ENCODE results near the gene KCNIP1. TPM values are rescaled to one million over a fixed set of nuclear protein-coding genes. Genes with fewer than 3 reads are reported as not detected.

Gene KCNIP1
- total RNA-seq, 1 donor from 2014 or later, result 0.45 TPM

GRCh38 chr5:170464280-170465127 lies 39.3 kb upstream of the KCNIP1 start:
- Histone ChIP-seq H3K4me1 (ENCODE audit: insufficient read depth, low read length) (peaks cover 12% of the 10 kb centered on the region), H3K27me3 (ENCODE audit: insufficient read depth, low read length) (no peaks in the 10 kb centered on the region), H3K9ac (ENCODE audit: low read length) (no peak overlapping the region), H3K4me2 (ENCODE audit: low read length) (no peak overlapping the region), H2AFZ (ENCODE audit: low read depth, low read length) (peak overlapping the region; percentile 22), H3K79me2 (ENCODE audit: insufficient read depth, low read length) (no peaks in the 10 kb centered on the region), H4K20me1 (ENCODE audit: insufficient read depth, low read length) (no peaks in the 10 kb centered on the region), H3K27ac (ENCODE audit: low read depth, low read length) (no peak overlapping the region), H3K4me3 (ENCODE audit: insufficient read depth, low read depth, low read length) (no peak overlapping the region), H3K9me3 (ENCODE audit: insufficient read depth, low read depth, low read length) (no peaks in the 10 kb centered on the region), H3K36me3 (ENCODE audit: insufficient read depth, low read length) (no peaks in the 10 kb centered on the region)
- H3K36me3 Mint-ChIP-seq (ENCODE audit: low read depth, unreplicated experiment), result no peaks in the 10 kb centered on the region
- DNase-seq (ENCODE audit: low read depth), result no peak
- no peak overlapping the region for H3K4me3 Mint-ChIP-seq (ENCODE audit: unreplicated experiment)
- H3K9me3 Mint-ChIP-seq (ENCODE audit: unreplicated experiment), result peaks cover 4% of the 10 kb centered on the region
- H3K27me3 Mint-ChIP-seq (ENCODE audit: low read depth, unreplicated experiment), result no peaks in the 10 kb centered on the region
- TF ChIP-seq, protein P1, sequence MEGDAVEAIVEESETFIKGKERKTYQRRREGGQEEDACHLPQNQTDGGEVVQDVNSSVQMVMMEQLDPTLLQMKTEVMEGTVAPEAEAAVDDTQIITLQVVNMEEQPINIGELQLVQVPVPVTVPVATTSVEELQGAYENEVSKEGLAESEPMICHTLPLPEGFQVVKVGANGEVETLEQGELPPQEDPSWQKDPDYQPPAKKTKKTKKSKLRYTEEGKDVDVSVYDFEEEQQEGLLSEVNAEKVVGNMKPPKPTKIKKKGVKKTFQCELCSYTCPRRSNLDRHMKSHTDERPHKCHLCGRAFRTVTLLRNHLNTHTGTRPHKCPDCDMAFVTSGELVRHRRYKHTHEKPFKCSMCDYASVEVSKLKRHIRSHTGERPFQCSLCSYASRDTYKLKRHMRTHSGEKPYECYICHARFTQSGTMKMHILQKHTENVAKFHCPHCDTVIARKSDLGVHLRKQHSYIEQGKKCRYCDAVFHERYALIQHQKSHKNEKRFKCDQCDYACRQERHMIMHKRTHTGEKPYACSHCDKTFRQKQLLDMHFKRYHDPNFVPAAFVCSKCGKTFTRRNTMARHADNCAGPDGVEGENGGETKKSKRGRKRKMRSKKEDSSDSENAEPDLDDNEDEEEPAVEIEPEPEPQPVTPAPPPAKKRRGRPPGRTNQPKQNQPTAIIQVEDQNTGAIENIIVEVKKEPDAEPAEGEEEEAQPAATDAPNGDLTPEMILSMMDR (IDR thresholded peaks at IDR 0.05; ENCODE audit: insufficient read depth, low read depth, low read length), result no peak
- TF ChIP-seq EZH2 (IDR thresholded peaks at IDR 0.05; ENCODE audit: insufficient read depth, low read length), result no peak
- no peaks in the 10 kb centered on the region for H3K4me1 Mint-ChIP-seq (ENCODE audit: low read depth, unreplicated experiment)
- FAIRE-seq, result no peak
- no peak overlapping the region for H3K27ac Mint-ChIP-seq (ENCODE audit: unreplicated experiment)

- H3K27ac ChIP-seq (ENCODE audit: low read depth, low read length), result peak overlapping the region; percentile 20
- H4K20me1 ChIP-seq (ENCODE audit: insufficient read depth, low read length), result no peaks in the 10 kb centered on the region
- H3K4me1 Mint-ChIP-seq (ENCODE audit: low read depth, unreplicated experiment), result no peaks in the 10 kb centered on the region
Observed at GRCh38 chr5:170466553-170466952, 37.3 kb upstream of the KCNIP1 start.

More at GRCh38 chr5:170466553-170466952, 37.3 kb upstream of the KCNIP1 start:
- Histone ChIP-seq H3K27me3 (ENCODE audit: insufficient read depth, low read length) (no peaks in the 10 kb centered on the region), H3K4me1 (ENCODE audit: insufficient read depth, low read length) (peaks cover 12% of the 10 kb centered on the region), H3K9ac (ENCODE audit: low read length) (no peak overlapping the region), H3K79me2 (ENCODE audit: insufficient read depth, low read length) (no peaks in the 10 kb centered on the region), H3K4me3 (ENCODE audit: insufficient read depth, low read depth, low read length) (no peak overlapping the region), H3K4me2 (ENCODE audit: low read length) (peak overlapping the region; percentile 71), H3K9me3 (ENCODE audit: insufficient read depth, low read depth, low read length) (no peaks in the 10 kb centered on the region), H2AFZ (ENCODE audit: low read depth, low read length) (no peak overlapping the region), H3K36me3 (ENCODE audit: insufficient read depth, low read length) (no peaks in the 10 kb centered on the region)
- Mint-ChIP-seq H3K4me3 (ENCODE audit: unreplicated experiment) (no peak overlapping the region), H3K36me3 (ENCODE audit: low read depth, unreplicated experiment) (no peaks in the 10 kb centered on the region), H3K27ac (ENCODE audit: unreplicated experiment) (no peak overlapping the region), H3K9me3 (ENCODE audit: unreplicated experiment) (no peaks in the 10 kb centered on the region), H3K27me3 (ENCODE audit: low read depth, unreplicated experiment) (peaks cover 5% of the 10 kb centered on the region)
- DNase-seq (ENCODE audit: low read depth), result no peak
- TF ChIP-seq EZH2 (IDR thresholded peaks at IDR 0.05; ENCODE audit: insufficient read depth, low read length), result no peak
- TF ChIP-seq, protein P1 (IDR thresholded peaks at IDR 0.05; ENCODE audit: insufficient read depth, low read depth, low read length), result no peak
- FAIRE-seq, result no peak
